Central memory CD4-positive, alpha-beta T cell (primary cell): ENCODE measurements around the gene FAM13A.
"Not testable (repeated sequence)": the region's sequence is repeated elsewhere in the genome, so short reads cannot be mapped to it uniquely, and the experiment has no call there.

ENCODE experiments used
- DNase-seq: peaks from one replicate; pipeline ENCODE4 v3.0.0; 2022

The FAM13A gene

GRCh38 chr4:88955580-88956380 is 101.2 kb downstream of the FAM13A start:
- DNase-seq = no peak

- no peak for DNase-seq
Observed at GRCh38 chr4:88953400-88953799, 103.6 kb downstream of the FAM13A start.

- DNase-seq = no peak
Observed at GRCh38 chr4:88952081-88952480, 104.9 kb downstream of the FAM13A start.

- no peak for DNase-seq
Observed at GRCh38 chr4:88949605-88950004, 107.4 kb downstream of the FAM13A start.

GRCh38 chr4:88940506-88940905 is 116.5 kb downstream of the FAM13A start:
- peak; percentile 59 for DNase-seq

GRCh38 chr4:88939697-88940096 is 117.3 kb downstream of the FAM13A start:
- no peak for DNase-seq

- DNase-seq = no peak
Observed at GRCh38 chr4:88938138-88938537, 118.8 kb downstream of the FAM13A start.

- DNase-seq = no peak
Observed at GRCh38 chr4:88937081-88937480, 119.9 kb downstream of the FAM13A start.

- DNase-seq = no peak
Observed at GRCh38 chr4:88933414-88934160, 123.4 kb downstream of the FAM13A start.

- DNase-seq = no peak
Observed at GRCh38 chr4:88928852-88929251, 128.1 kb downstream of the FAM13A start.

GRCh38 chr4:88927420-88927819 is 129.6 kb downstream of the FAM13A start:
- no peak for DNase-seq

- DNase-seq = no peak
Observed at GRCh38 chr4:88919056-88919455, 137.9 kb downstream of the FAM13A start.

- DNase-seq = not testable (repeated sequence)
Observed at GRCh38 chr4:88913181-88913580, 143.8 kb downstream of the FAM13A start.

GRCh38 chr4:88911246-88912212 is 145.5 kb downstream of the FAM13A start:
- DNase-seq = no peak

- DNase-seq = no peak
Observed at GRCh38 chr4:88910101-88910500, 146.9 kb downstream of the FAM13A start.

- no peak for DNase-seq
Observed at GRCh38 chr4:88908521-88908920, 148.5 kb downstream of the FAM13A start.

GRCh38 chr4:88908003-88908402 is 149.0 kb downstream of the FAM13A start:
- DNase-seq = no peak

GRCh38 chr4:88907478-88907877 is 149.5 kb downstream of the FAM13A start:
- no peak for DNase-seq

- not testable (repeated sequence) for DNase-seq
Observed at GRCh38 chr4:88904240-88904639, 152.7 kb downstream of the FAM13A start.

- DNase-seq = no peak
Observed at GRCh38 chr4:88900432-88900831, 156.6 kb downstream of the FAM13A start.

GRCh38 chr4:88897752-88898151 is 159.2 kb downstream of the FAM13A start:
- no peak for DNase-seq

- DNase-seq = no peak
Observed at GRCh38 chr4:88897180-88897579, 159.8 kb downstream of the FAM13A start.

GRCh38 chr4:88893961-88894360 is 163.0 kb downstream of the FAM13A start:
- no peak for DNase-seq
